K562 (cell line): Measurements from ENCODE around the gene HMGXB3. TPM values are rescaled to one million over a fixed set of nuclear protein-coding genes. Genes with fewer than 3 reads are reported as not detected.

Experiments
- CREB5 ChIP-seq: fragments of 250-450 bp; sonication (Bioruptor Pico); IDR thresholded peaks from 2 replicates; pipeline ENCODE4 v1.5.0; 2020; ENCODE audit warnings: mild to moderate bottlenecking
- DACH1 ChIP-seq: fragments of 450-650 bp; IDR thresholded peaks from 2 replicates; pipeline ENCODE4 v1.6.1; 2018; ENCODE audit not compliant: partially characterized antibody
- FUS ChIP-seq: fragments of 200-400 bp; formaldehyde crosslinking; optimal IDR thresholded peaks from 2 replicates; pipeline ENCODE3; 2017; ENCODE audit warnings: low read depth, low read length
- HMGXB4 ChIP-seq: sonication (generic); formaldehyde crosslinking; IDR thresholded peaks from 2 replicates; pipeline ENCODE4 v1.8.1; 2023; ENCODE audit warnings: mild to moderate bottlenecking, missing genetic modification reagents
- L3MBTL2 ChIP-seq: fragments of 450-650 bp; IDR thresholded peaks from 2 replicates; pipeline ENCODE4 v1.6.1; 2016; ENCODE audit warnings: mild to moderate bottlenecking, moderate library complexity
- NFXL1 ChIP-seq: fragments of 450-650 bp; formaldehyde crosslinking; IDR thresholded peaks from 2 replicates; pipeline ENCODE4 v1.4.0; 2021; ENCODE audit warnings: mild to moderate bottlenecking
- PKNOX1 ChIP-seq: fragments of 450-650 bp; IDR thresholded peaks from 2 replicates; pipeline ENCODE4 v1.6.1; 2016
- PREB ChIP-seq: sonication (generic); formaldehyde crosslinking; IDR thresholded peaks from 2 replicates; pipeline ENCODE4 v1.8.1; 2023; ENCODE audit warnings: mild to moderate bottlenecking, missing genetic modification reagents
- RHOXF2B ChIP-seq: fragments of 250-450 bp; sonication (Bioruptor Pico); conservative IDR thresholded peaks from 2 replicates; pipeline ENCODE4 v1.5.1; 2021
- TAF15 ChIP-seq: fragments of 200-400 bp; formaldehyde crosslinking; IDR thresholded peaks from 2 replicates; pipeline ENCODE4 v1.6.1; 2017; ENCODE audit warnings: mild to moderate bottlenecking, low read depth, low read length, moderate library complexity
- TEAD1 ChIP-seq, 2 experiments: fragments of 450-650 bp in 1 of 2; sonication (generic) in 1 of 2; formaldehyde crosslinking; IDR thresholded peaks; 2 replicates each; pipeline versions ENCODE4 v1.4.0 to v1.8.0; 2020 to 2022; ENCODE audit warnings: mild to moderate bottlenecking in 2 of 2, missing genetic modification reagents in 1 of 2
- UBTF ChIP-seq, 2 experiments: IDR thresholded peaks; 2 replicates each; pipeline ENCODE4 v1.6.1; 2012; ENCODE audit warnings: improper control_type of control experiment in 2 of 2, low read depth in 2 of 2, low read length in 2 of 2, borderline replicate concordance in 1 of 2
- ZBTB33 ChIP-seq: sonication (generic); formaldehyde crosslinking; IDR thresholded peaks from 2 replicates; pipeline ENCODE4 v1.8.1; 2023; ENCODE audit warnings: mild to moderate bottlenecking, missing genetic modification reagents
- ZNF146 ChIP-seq: IDR thresholded peaks from one replicate; pipeline ENCODE4 v1.6.1; 2018; ENCODE audit warnings: missing compliant biosample characterization; ENCODE audit not compliant: unreplicated experiment
- ZNF282 ChIP-seq: sonication (generic); formaldehyde crosslinking; IDR thresholded peaks from 2 replicates; pipeline ENCODE4 v1.8.1; 2023; ENCODE audit warnings: missing genetic modification reagents
- ZNF77 ChIP-seq: fragments of 250-450 bp; sonication (Bioruptor Pico); IDR thresholded peaks from 2 replicates; pipeline ENCODE4 v1.5.0; 2020
- polyA plus RNA-seq, 8 experiments: library from polyadenylated mRNA; depleted of rRNA in 4 of 8; stranded (reverse) in 5 of 8; unstranded in 3 of 8; fragments of >200 nt; fragmentation: Nextera tagmentation in 2 of 8; fragmentation: Illumina TruSeq in 1 of 8; extraction: Ambion mirVana in 2 of 8; extraction: Trizol in 1 of 8; gene quantifications; 2 replicates each; pipeline versions ENCODE4 v1.2.1 to v1.2.3, GENCODE V29; 2011 to 2014; ENCODE audit warnings: inconsistent platforms in 1 of 8, missing spikeins in 1 of 8
- total RNA-seq, 7 experiments: library from RNA; depleted of rRNA in 6 of 7; stranded (reverse); fragments of >200 nt in 6 of 7; fragmentation: Illumina TruSeq in 2 of 7; extraction: Trizol in 2 of 7; gene quantifications; 2 replicates each; pipeline versions ENCODE4 v1.2.1 to v1.2.3, GENCODE V29; 2011 to 2021; ENCODE audit warnings: low replicate concordance in 1 of 7

Gene HMGXB3
- total and polyA plus RNA-seq, 9 of the 15 experiments (the other 6 are each of a cell fraction or from before 2014, with no cell fraction given): 1.8 to 44.1 (median 32.2) TPM

GRCh38 chr5:150000256-150000989 is at the start of gene HMGXB3, which contains the start of gene TIGD6 (continued):
- 0 out of 2 replicates have a peak, but pooled peaks have one; percentile 20 for TF ChIP-seq HMGXB4 (CRISPR knock-in tag)
- no peak for TF ChIP-seq DACH1
- no peak for TF ChIP-seq RHOXF2B (CRISPR knock-in tag)
- TF ChIP-seq PKNOX1: peak; percentile 33
- TF ChIP-seq CREB5: no peak
- peak; percentile 60 for TF ChIP-seq ZBTB33
- TF ChIP-seq ZNF77 (CRISPR knock-in tag): 0 out of 2 replicates have a peak, but pooled peaks have one; percentile 16
- 0 out of 2 replicates have a peak, but pooled peaks have one; percentile 34 for TF ChIP-seq PREB (CRISPR knock-in tag)
- peak; percentile 79 for TF ChIP-seq L3MBTL2
- no peak; a peak in 2 of 4 replicates for TF ChIP-seq TEAD1 (CRISPR knock-in tag; IDR thresholded peaks at IDR 0.05)
- TF ChIP-seq ZNF146 (CRISPR knock-in tag): peak; percentile 2
- TF ChIP-seq UBTF (IDR thresholded peaks at IDR 0.05; ENCODE audit: borderline replicate concordance in 1 of 2, low read depth in 2 of 2, low read length in 2 of 2): peak; percentile 70 to 83; a peak in 1 of 4 replicates
- TF ChIP-seq FUS: peak; percentile 43
- no peak for TF ChIP-seq TAF15
- TF ChIP-seq ZNF282 (CRISPR knock-in tag): 0 out of 2 replicates have a peak, but pooled peaks have one; percentile 60
- TF ChIP-seq NFXL1 (CRISPR knock-in tag): no peak
